Chondrocyte (in vitro differentiated cells): ENCODE measurements around the gene L3MBTL1. TPM values are rescaled to one million over a fixed set of nuclear protein-coding genes. Genes with fewer than 3 reads are reported as not detected.

ENCODE experiments used
- DNase-seq: peaks from one replicate; pipeline ENCODE4 v3.0.0; 2021; ENCODE audit warnings: mixed read lengths, low spot score
- H3K27ac Mint-ChIP-seq: one replicate; pipeline ENCODE4 v1.8.0; 2021; ENCODE audit warnings: mild to moderate bottlenecking, moderate library complexity, mixed read lengths; ENCODE audit not compliant: unreplicated experiment
- H3K27me3 Mint-ChIP-seq: 2 replicates; pipeline ENCODE4 v1.8.0; 2021; ENCODE audit warnings: low read depth, mixed read lengths
- H3K36me3 Mint-ChIP-seq: 2 replicates; pipeline ENCODE4 v1.8.0; 2021; ENCODE audit warnings: low read depth, mixed read lengths
- H3K4me1 Mint-ChIP-seq: 2 replicates; pipeline ENCODE4 v1.8.0; 2021; ENCODE audit warnings: low read depth, mild to moderate bottlenecking, mixed read lengths
- H3K4me3 Mint-ChIP-seq: one replicate; pipeline ENCODE4 v1.8.0; 2021; ENCODE audit warnings: mild to moderate bottlenecking, moderate library complexity, mixed read lengths; ENCODE audit not compliant: unreplicated experiment
- H3K9me3 Mint-ChIP-seq: 2 replicates; pipeline ENCODE4 v1.8.0; 2021; ENCODE audit warnings: low read depth, mixed read lengths
- CTCF ChIP-seq: fragments of 200-600 bp; sonication (generic); IDR thresholded peaks from 2 replicates; pipeline ENCODE4 v1.5.0; 2021; ENCODE audit warnings: antibody characterized with exemption, mild to moderate bottlenecking, moderate library complexity
- total RNA-seq: library from RNA; stranded (reverse); gene quantifications from 3 replicates; pipeline ENCODE4 v1.2.1, GENCODE V29; 2021

The L3MBTL1 gene
- total RNA-seq, 1 donor from 2014 or later = 11.2 TPM

DNA sequence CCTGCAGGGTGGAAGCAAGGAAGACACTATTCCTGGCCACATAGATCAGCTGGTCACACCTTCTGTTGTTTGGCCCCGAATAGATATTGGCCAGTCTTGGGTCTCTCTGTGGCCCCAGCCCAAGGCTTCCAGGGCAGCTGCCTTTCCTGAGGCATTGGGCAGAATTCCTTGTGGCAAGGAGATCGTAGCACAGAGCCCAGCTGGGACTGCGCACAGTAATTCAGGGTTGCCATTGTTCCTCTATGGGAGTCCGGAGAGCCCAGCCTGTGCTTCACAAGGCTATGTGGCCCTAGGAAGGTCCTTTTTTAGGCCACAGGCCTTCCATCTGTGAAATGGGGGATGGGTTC lies 58.2 kb downstream of the L3MBTL1 start:
- no peaks in the 10 kb centered on the region for H3K4me1 Mint-ChIP-seq
- H3K36me3 Mint-ChIP-seq = no peaks in the 10 kb centered on the region
- TF ChIP-seq CTCF = no peak
- no peaks in the 10 kb centered on the region for H3K9me3 Mint-ChIP-seq
- no peaks in the 10 kb centered on the region for H3K27me3 Mint-ChIP-seq
- no peak overlapping the region for H3K4me3 Mint-ChIP-seq
- DNase-seq = no peak
- no peak overlapping the region for H3K27ac Mint-ChIP-seq

DNA sequence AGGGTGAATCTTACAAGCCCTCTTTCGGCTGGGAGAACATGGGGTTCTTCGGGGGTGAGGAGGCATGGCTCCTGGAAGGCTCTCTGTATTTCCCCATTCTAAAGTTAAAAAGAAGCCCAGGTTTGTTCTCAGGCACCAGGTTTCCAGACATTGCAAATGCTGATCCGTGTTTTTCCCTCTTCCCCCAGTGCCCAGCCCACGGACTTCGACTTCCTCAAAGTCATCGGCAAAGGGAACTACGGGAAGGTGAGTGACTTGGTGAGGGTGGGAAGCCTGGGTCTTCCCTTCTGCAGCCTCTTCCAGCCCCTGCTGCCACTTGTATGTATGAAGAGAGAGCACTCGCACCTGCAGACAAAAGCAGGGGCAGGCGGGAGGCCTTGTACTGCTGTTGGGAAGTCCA lies 60.0 kb downstream of the L3MBTL1 start:
- no peaks in the 10 kb centered on the region for H3K36me3 Mint-ChIP-seq
- H3K4me3 Mint-ChIP-seq = no peak overlapping the region
- H3K27ac Mint-ChIP-seq = no peak overlapping the region
- H3K27me3 Mint-ChIP-seq = no peaks in the 10 kb centered on the region
- H3K4me1 Mint-ChIP-seq = no peaks in the 10 kb centered on the region
- DNase-seq = no peak
- no peaks in the 10 kb centered on the region for H3K9me3 Mint-ChIP-seq
- TF ChIP-seq CTCF = no peak

GRCh38 chr20:43568706-43569105 lies 61.2 kb downstream of the L3MBTL1 start:
- Mint-ChIP-seq H3K4me3 (no peak overlapping the region), H3K4me1 (no peaks in the 10 kb centered on the region), H3K9me3 (no peaks in the 10 kb centered on the region), H3K27ac (no peak overlapping the region), H3K36me3 (no peaks in the 10 kb centered on the region), H3K27me3 (no peaks in the 10 kb centered on the region)
- no peak for TF ChIP-seq CTCF
- DNase-seq = peak; percentile 12

- no peaks in the 10 kb centered on the region for H3K4me1 Mint-ChIP-seq
- H3K4me3 Mint-ChIP-seq = no peak overlapping the region
- DNase-seq = no peak
- no peaks in the 10 kb centered on the region for H3K9me3 Mint-ChIP-seq
- no peak overlapping the region for H3K27ac Mint-ChIP-seq
- TF ChIP-seq CTCF = no peak
- no peaks in the 10 kb centered on the region for H3K27me3 Mint-ChIP-seq
- H3K36me3 Mint-ChIP-seq = no peaks in the 10 kb centered on the region
Observed at GRCh38 chr20:43569282-43569681, 61.8 kb downstream of the L3MBTL1 start.

GRCh38 chr20:43570496-43570895 lies 63.0 kb downstream of the L3MBTL1 start:
- no peak for TF ChIP-seq CTCF
- H3K27me3 Mint-ChIP-seq = no peaks in the 10 kb centered on the region
- H3K27ac Mint-ChIP-seq = no peak overlapping the region
- H3K4me1 Mint-ChIP-seq = no peaks in the 10 kb centered on the region
- no peaks in the 10 kb centered on the region for H3K9me3 Mint-ChIP-seq
- DNase-seq = no peak
- no peaks in the 10 kb centered on the region for H3K36me3 Mint-ChIP-seq
- H3K4me3 Mint-ChIP-seq = no peak overlapping the region
